Measurements from ENCODE around the gene SCP2. TPM values are rescaled to one million over a fixed set of nuclear protein-coding genes. Genes with fewer than 3 reads are reported as not detected.

SCP2 gene
- polyA plus RNA-seq, 1 donor from 2014 or later: 143 TPM

DNA sequence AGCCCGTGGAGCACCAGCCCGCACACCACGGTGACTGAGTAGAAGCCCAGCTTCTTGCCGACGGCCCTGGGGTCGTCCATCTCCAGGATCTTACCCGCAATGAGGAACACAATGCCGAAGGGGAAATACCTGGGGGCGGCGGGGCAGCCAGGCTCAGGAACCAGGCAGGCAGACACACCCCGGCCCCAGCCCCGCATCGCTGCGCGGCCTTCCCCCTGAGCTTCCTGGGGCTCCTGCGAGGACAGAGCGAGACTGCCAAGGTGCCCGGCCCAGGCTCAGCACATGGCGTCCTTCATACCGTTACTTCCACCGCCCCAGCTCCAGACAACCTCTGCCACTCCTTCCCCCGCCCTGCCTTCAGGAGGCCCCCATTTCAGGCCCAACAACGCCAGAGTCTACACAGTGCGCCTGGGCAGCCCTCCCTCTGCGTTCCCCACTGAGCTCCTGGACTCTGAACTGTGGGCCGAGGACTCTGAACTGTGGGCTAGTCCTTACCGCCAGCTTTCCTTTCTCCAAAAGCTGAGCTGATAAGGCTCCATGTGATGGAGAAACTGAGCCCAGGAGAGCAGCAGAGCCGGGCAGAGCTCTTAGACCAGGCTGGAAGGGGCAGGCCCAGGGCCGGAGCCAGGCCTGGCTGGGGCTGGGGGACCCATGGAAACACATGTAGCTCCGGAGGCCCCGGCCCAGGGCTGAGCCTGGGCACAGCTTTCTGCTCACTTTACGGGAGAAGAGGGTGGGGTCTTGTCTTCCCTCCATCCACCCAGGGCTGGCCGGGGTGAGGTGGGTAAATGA lies 165.8 kb downstream of the SCP2 start:
- no peak overlapping the region for H3K4me3 Mint-ChIP-seq

DNA sequence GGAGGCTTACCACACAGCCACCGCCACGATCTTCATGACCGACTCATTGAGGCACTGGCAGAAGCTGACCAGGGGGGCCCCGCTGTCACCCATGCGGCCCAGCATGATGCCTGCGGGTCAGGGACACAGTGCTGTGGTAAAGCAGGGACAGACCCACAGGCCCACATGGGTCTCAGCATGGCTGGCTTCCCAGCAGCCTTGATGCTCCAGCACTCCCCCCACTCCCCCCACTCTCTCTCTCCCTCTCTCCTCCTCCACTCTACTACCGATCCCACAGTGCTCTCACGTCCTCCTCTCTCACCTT lies 166.3 kb downstream of the SCP2 start:
- H3K27ac Mint-ChIP-seq: no peak overlapping the region
- no peak overlapping the region for H3K4me3 Mint-ChIP-seq
- H3K36me3 Mint-ChIP-seq: no peaks in the 10 kb centered on the region
- no peaks in the 10 kb centered on the region for H3K27me3 Mint-ChIP-seq
- H3K9me3 Mint-ChIP-seq: no peaks in the 10 kb centered on the region
- peaks cover 0 to 1% (median 0%) of the 10 kb centered on the region in 3 donors for H3K4me1 Mint-ChIP-seq

More for the DNA sequence above, 165.8 kb downstream of the SCP2 start:
- H3K27ac Mint-ChIP-seq: no peak overlapping the region
- H3K4me1 Mint-ChIP-seq: peaks cover 0 to 1% (median 0%) of the 10 kb centered on the region in 3 donors
- H3K9me3 Mint-ChIP-seq: no peaks in the 10 kb centered on the region
- no peaks in the 10 kb centered on the region for H3K36me3 Mint-ChIP-seq
- H3K27me3 Mint-ChIP-seq: no peaks in the 10 kb centered on the region

DNA sequence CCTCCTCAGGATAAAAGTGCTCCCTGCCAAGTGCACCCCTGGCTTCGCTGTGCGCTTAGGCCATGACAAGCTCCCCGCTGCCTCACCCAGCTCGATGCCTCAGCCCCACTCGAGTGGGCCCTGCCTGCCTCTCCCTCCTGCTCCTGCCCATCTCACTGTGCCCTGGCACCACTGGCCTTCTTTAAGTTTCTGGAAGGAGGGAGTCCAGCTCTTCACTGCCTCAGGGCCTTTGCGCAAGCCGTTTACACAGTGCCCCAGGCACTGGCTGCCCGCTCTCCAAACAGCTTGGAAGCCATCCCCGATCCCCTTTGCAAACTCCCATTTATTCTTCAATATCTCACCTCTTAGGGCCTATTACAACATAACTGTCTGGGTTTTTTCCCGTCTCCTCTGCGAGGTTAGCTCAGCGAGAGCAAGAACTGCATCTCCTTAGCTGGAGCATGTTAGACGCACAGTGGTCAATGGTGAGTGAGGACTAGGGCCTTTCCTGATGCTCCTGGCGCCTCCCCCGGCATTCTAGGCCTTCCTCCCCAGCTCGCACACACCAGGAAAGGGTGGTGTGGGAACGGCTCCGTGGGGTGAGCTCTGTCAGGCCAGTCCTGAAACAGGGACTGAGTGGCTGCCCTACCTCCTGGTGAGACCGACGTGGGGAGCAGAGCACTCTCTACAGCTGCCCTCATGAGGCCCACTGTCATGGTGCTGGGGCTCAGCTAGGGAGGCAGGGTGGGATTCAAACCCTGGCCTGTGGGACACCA lies 166.9 kb downstream of the SCP2 start:
- H3K27me3 Mint-ChIP-seq: no peaks in the 10 kb centered on the region
- H3K9me3 Mint-ChIP-seq: no peaks in the 10 kb centered on the region
- no peak overlapping the region for H3K4me3 Mint-ChIP-seq
- H3K4me1 Mint-ChIP-seq: peaks cover 0 to 1% (median 0%) of the 10 kb centered on the region in 3 donors
- H3K27ac Mint-ChIP-seq: no peak overlapping the region
- no peaks in the 10 kb centered on the region for H3K36me3 Mint-ChIP-seq

DNA sequence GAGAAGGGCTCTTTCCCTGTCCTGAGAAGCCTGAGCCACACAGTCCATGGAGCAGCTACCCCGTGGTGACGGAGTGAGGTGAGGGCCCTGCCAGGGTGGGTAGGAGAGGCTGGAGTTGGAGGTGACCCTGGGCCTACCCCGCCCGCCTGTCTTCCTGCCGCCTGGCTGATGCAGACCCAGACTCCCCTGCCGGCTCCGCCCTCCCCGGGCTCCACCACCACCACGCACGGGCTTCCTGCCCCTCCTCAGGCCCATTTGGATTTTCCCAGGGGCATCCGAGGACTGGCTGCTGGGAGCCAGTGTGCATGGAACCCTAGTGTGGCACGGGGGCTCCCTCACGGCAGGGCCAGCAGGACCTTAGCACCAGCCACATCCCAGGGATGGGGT lies 167.4 kb downstream of the SCP2 start:
- Mint-ChIP-seq H3K36me3 (no peaks in the 10 kb centered on the region), H3K4me1 (peaks cover 0 to 1% (median 0%) of the 10 kb centered on the region in 3 donors), H3K27me3 (no peaks in the 10 kb centered on the region), H3K4me3 (no peak overlapping the region), H3K27ac (no peak overlapping the region), H3K9me3 (no peaks in the 10 kb centered on the region)

Other genes starting within 250 kb of the SCP2 start
- 7.2 TPM for gene COA7, start 228.9 kb upstream of the SCP2 start, polyA plus RNA-seq
- 11.8 TPM for gene ZYG11B, start 200.8 kb upstream of the SCP2 start, polyA plus RNA-seq
- gene ZYG11A, start 84.5 kb upstream of the SCP2 start, polyA plus RNA-seq: 0.33 TPM
- gene ECHDC2, start 5.5 kb upstream of the SCP2 start, polyA plus RNA-seq: 26.8 TPM
- gene PODN, start 134.9 kb downstream of the SCP2 start, polyA plus RNA-seq: not detected
- not detected for gene SLC1A7, start 215.4 kb downstream of the SCP2 start, polyA plus RNA-seq

Data from IgD-negative memory B cell (primary cell).